ENCODE data around the gene AP3B2.
A peak's percentile ranks its signal among the peaks of the same experiment; 100 is the strongest.

AP3B2 gene

GRCh38 chr15:82689147-82689546 is 20.5 kb downstream of the AP3B2 start:
- no peak for DNase-seq

- no peak for DNase-seq
These were observed 21.0 kb downstream of the AP3B2 start for GRCh38 chr15:82688691-82689090.

GRCh38 chr15:82681371-82681770 is 28.3 kb downstream of the AP3B2 start:
- DNase-seq = no peak

- DNase-seq = peak; percentile 74
These were observed 29.2 kb downstream of the AP3B2 start for GRCh38 chr15:82680200-82681102.

- DNase-seq = no peak
These were observed 30.0 kb downstream of the AP3B2 start for GRCh38 chr15:82679626-82680199.

GRCh38 chr15:82677720-82678323 is 31.9 kb downstream of the AP3B2 start:
- DNase-seq = no peak

GRCh38 chr15:82674873-82675272 is 34.8 kb downstream of the AP3B2 start:
- no peak for DNase-seq

GRCh38 chr15:82670699-82671098 is 39.0 kb downstream of the AP3B2 start:
- DNase-seq = no peak

- no peak for DNase-seq
These were observed 43.1 kb downstream of the AP3B2 start for GRCh38 chr15:82666606-82667005.

- DNase-seq = no peak
These were observed 45.7 kb downstream of the AP3B2 start for GRCh38 chr15:82664021-82664420.

GRCh38 chr15:82663186-82663600 is 46.5 kb downstream of the AP3B2 start:
- DNase-seq = peak; percentile 39

GRCh38 chr15:82662641-82663040 is 47.0 kb downstream of the AP3B2 start:
- no peak for DNase-seq

- DNase-seq = no peak
These were observed 49.3 kb downstream of the AP3B2 start for GRCh38 chr15:82660378-82660777.

- DNase-seq = no peak
These were observed 52.9 kb downstream of the AP3B2 start for GRCh38 chr15:82656641-82657266.

GRCh38 chr15:82655606-82656005 is 54.1 kb downstream of the AP3B2 start:
- no peak for DNase-seq

- no peak for DNase-seq
These were observed 56.0 kb downstream of the AP3B2 start for GRCh38 chr15:82653483-82654168.

- no peak for DNase-seq
These were observed 58.0 kb downstream of the AP3B2 start for GRCh38 chr15:82651708-82652107.

GRCh38 chr15:82650046-82650670 is 59.5 kb downstream of the AP3B2 start:
- DNase-seq = no peak

GRCh38 chr15:82649226-82649999 is 60.3 kb downstream of the AP3B2 start:
- DNase-seq = no peak

GRCh38 chr15:82648257-82649103 is 61.2 kb downstream of the AP3B2 start:
- DNase-seq = no peak

GRCh38 chr15:82647835-82648256 is 61.8 kb downstream of the AP3B2 start:
- peak; percentile 36 for DNase-seq

Measured in stimulated activated CD4-positive, alpha-beta T cell treated with anti-CD3 and anti-CD28 coated beads, Interleukin-4, amount 100 ng/mL, for 24 hours (primary cell).